Raji (cell line): ENCODE results near the gene TBX2.

Experiments used
- POLR2A ChIP-seq: IDR thresholded peaks from 2 replicates; pipeline ENCODE4 v1.6.1; 2011; ENCODE audit warnings: low read depth, low read length, control low read depth; ENCODE audit not compliant: insufficient read depth

TBX2 gene

GRCh38 chr17:61402978-61403800 lies 3.5 kb downstream of the TBX2 start:
- no peak for TF ChIP-seq POLR2A

GRCh38 chr17:61403801-61404662 lies 4.4 kb downstream of the TBX2 start:
- TF ChIP-seq POLR2A: no peak

- TF ChIP-seq POLR2A: no peak
Measured at GRCh38 chr17:61404663-61404912, 4.9 kb downstream of the TBX2 start.

GRCh38 chr17:61404913-61405685 lies 5.5 kb downstream of the TBX2 start:
- no peak for TF ChIP-seq POLR2A

GRCh38 chr17:61405686-61406536 lies 6.3 kb downstream of the TBX2 start:
- no peak for TF ChIP-seq POLR2A

- TF ChIP-seq POLR2A: no peak
Measured at GRCh38 chr17:61406537-61406845, 6.8 kb downstream of the TBX2 start.

- TF ChIP-seq POLR2A: no peak
Measured at GRCh38 chr17:61406971-61407911, 7.6 kb downstream of the TBX2 start.

GRCh38 chr17:61408151-61409041 lies 8.8 kb downstream of the TBX2 start:
- TF ChIP-seq POLR2A: no peak

- TF ChIP-seq POLR2A: no peak
Measured at GRCh38 chr17:61409301-61410112, 9.9 kb downstream of the TBX2 start.

GRCh38 chr17:61410141-61411010 lies 10.7 kb downstream of the TBX2 start:
- TF ChIP-seq POLR2A: no peak

GRCh38 chr17:61411011-61411260 lies 11.3 kb downstream of the TBX2 start:
- no peak for TF ChIP-seq POLR2A
